A549 (cell line): ENCODE results near the gene GINS2.

Source experiments
- CEBPB ChIP-seq, 2 experiments: fragments of >200 bp in 1 of 2; sonication (Bioruptor Twin) in 1 of 2; formaldehyde crosslinking in 1 of 2; IDR thresholded peaks; 2 replicates each; pipeline ENCODE4 v1.6.1; 2012 to 2016
- CTCF ChIP-seq: fragments of >200 bp; sonication (Bioruptor Twin); formaldehyde crosslinking; IDR thresholded peaks from 3 replicates; pipeline ENCODE4 v1.5.1; 2016
- EHMT2 ChIP-seq: fragments of 200-600 bp; sonication (generic); IDR thresholded peaks from 2 replicates; pipeline ENCODE4 v1.6.1; 2016; ENCODE audit warnings: antibody characterized with exemption, low read depth, mild to moderate bottlenecking, moderate library complexity
- ESRRA ChIP-seq: fragments of 150-350 bp; IDR thresholded peaks from 2 replicates; pipeline ENCODE4 v1.6.1; 2014; ENCODE audit warnings: mild to moderate bottlenecking, low read length, borderline replicate concordance
- MAFK ChIP-seq: fragments of 450-650 bp; IDR thresholded peaks from 2 replicates; pipeline ENCODE4 v1.6.1; 2014; ENCODE audit not compliant: partially characterized antibody
- MYC ChIP-seq: IDR thresholded peaks from 2 replicates; pipeline ENCODE4 v1.6.1; 2012; ENCODE audit warnings: mild to moderate bottlenecking, inconsistent platforms, low read length, improper control_type of control experiment, borderline replicate concordance
- PBX3 ChIP-seq: IDR thresholded peaks from 2 replicates; pipeline ENCODE4 v1.6.1; 2012
- POLR2A ChIP-seq: IDR thresholded peaks from 2 replicates; pipeline ENCODE4 v1.6.1; 2012; ENCODE audit warnings: mild to moderate bottlenecking, low read length
- POLR2AphosphoS2 ChIP-seq: conservative IDR thresholded peaks from 2 replicates; pipeline ENCODE4 v1.6.1; 2012; ENCODE audit warnings: low read length, improper control_type of control experiment, inconsistent platforms
- REST ChIP-seq: fragments of 200-600 bp; sonication (generic); IDR thresholded peaks from 2 replicates; pipeline ENCODE4 v1.6.1; 2016; ENCODE audit warnings: antibody characterized with exemption, mild to moderate bottlenecking, moderate library complexity

GRCh38 chr16:85689285-85689949 is 663 bp upstream of the GINS2 start:
- TF ChIP-seq CTCF, result no peak
- no peak for TF ChIP-seq MAFK
- TF ChIP-seq CEBPB (IDR thresholded peaks at IDR 0.05), result no peak
- TF ChIP-seq MYC, result no peak
- no peak for TF ChIP-seq POLR2A
- no peak for TF ChIP-seq POLR2AphosphoS2
- no peak for TF ChIP-seq PBX3
- TF ChIP-seq ESRRA, result no peak
- no peak for TF ChIP-seq EHMT2
- no peak for TF ChIP-seq REST
